HepG2 (cell line): ENCODE results near the gene CNTD1. TPM values are rescaled to one million over a fixed set of nuclear protein-coding genes. Genes with fewer than 3 reads are reported as not detected.

ENCODE experiments used
- GTF2F1 ChIP-seq: fragments of 150-350 bp; IDR thresholded peaks from 2 replicates; pipeline ENCODE4 v1.6.1; 2014; ENCODE audit warnings: low read length
- HNF4A ChIP-seq: sonication (generic); formaldehyde crosslinking; IDR thresholded peaks from 2 replicates; pipeline ENCODE4 v1.4.0; 2020; ENCODE audit warnings: missing genetic modification reagents
- KDM2A ChIP-seq: sonication (generic); formaldehyde crosslinking; IDR thresholded peaks from 2 replicates; pipeline ENCODE4 v1.4.0; 2020; ENCODE audit warnings: low read depth, missing genetic modification reagents, borderline replicate concordance
- KLF11 ChIP-seq: IDR thresholded peaks from 2 replicates; pipeline ENCODE4 v1.6.1; 2016; ENCODE audit warnings: missing compliant biosample characterization
- KLF12 ChIP-seq: sonication (generic); formaldehyde crosslinking; IDR thresholded peaks from 2 replicates; pipeline ENCODE4 v1.4.0; 2020; ENCODE audit warnings: missing genetic modification reagents, borderline replicate concordance
- MTF1 ChIP-seq: sonication (generic); formaldehyde crosslinking; IDR thresholded peaks from 2 replicates; pipeline ENCODE4 v1.5.0; 2020; ENCODE audit warnings: missing genetic modification reagents
- PAX8 ChIP-seq: sonication (generic); formaldehyde crosslinking; IDR thresholded peaks from 2 replicates; pipeline ENCODE4 v1.8.0; 2022; ENCODE audit warnings: mild to moderate bottlenecking, missing genetic modification reagents, borderline replicate concordance
- PHF8 ChIP-seq: sonication (generic); formaldehyde crosslinking; IDR thresholded peaks from 2 replicates; pipeline ENCODE4 v1.5.0; 2020; ENCODE audit warnings: missing genetic modification reagents
- PTBP1 ChIP-seq: fragments of 200-400 bp; formaldehyde crosslinking; IDR thresholded peaks from 2 replicates; pipeline ENCODE4 v1.6.1; 2018; ENCODE audit warnings: low read length, low read depth; ENCODE audit not compliant: poor library complexity, severe bottlenecking
- RNF2 ChIP-seq: fragments of 450-650 bp; conservative IDR thresholded peaks from 2 replicates; pipeline ENCODE4 v1.6.1; 2016; ENCODE audit warnings: low read depth
- RXRA ChIP-seq: sonication (generic); formaldehyde crosslinking; IDR thresholded peaks from 2 replicates; pipeline ENCODE4 v1.5.1; 2020; ENCODE audit warnings: missing genetic modification reagents
- SKI ChIP-seq: fragments of 450-650 bp; IDR thresholded peaks from one replicate; pipeline ENCODE4 v1.6.1; 2018; ENCODE audit warnings: mild to moderate bottlenecking; ENCODE audit not compliant: partially characterized antibody
- SMAD1 ChIP-seq: sonication (generic); formaldehyde crosslinking; IDR thresholded peaks from 2 replicates; pipeline ENCODE4 v1.4.0; 2020; ENCODE audit warnings: missing genetic modification reagents, low read depth, mild to moderate bottlenecking, borderline replicate concordance
- SMARCC2 ChIP-seq: fragments of 450-650 bp; IDR thresholded peaks from 2 replicates; pipeline ENCODE4 v1.6.1; 2017; ENCODE audit warnings: antibody characterized with exemption, mild to moderate bottlenecking
- XRCC5 ChIP-seq: fragments of 200-400 bp; formaldehyde crosslinking; optimal IDR thresholded peaks from 2 replicates; pipeline ENCODE3; 2017; ENCODE audit warnings: mild to moderate bottlenecking, low read length
- ZNF235 ChIP-seq: sonication (generic); formaldehyde crosslinking; IDR thresholded peaks from 2 replicates; pipeline ENCODE4 v1.8.1; 2023; ENCODE audit warnings: mild to moderate bottlenecking, missing genetic modification reagents, borderline replicate concordance
- ZNF274 ChIP-seq: sonication (generic); formaldehyde crosslinking; IDR thresholded peaks from 2 replicates; pipeline ENCODE4 v1.5.1; 2020; ENCODE audit warnings: mild to moderate bottlenecking, missing genetic modification reagents
- ZNF30 ChIP-seq: sonication (generic); formaldehyde crosslinking; IDR thresholded peaks from 2 replicates; pipeline ENCODE4 v1.5.0; 2020; ENCODE audit warnings: mild to moderate bottlenecking, missing genetic modification reagents
- ZNF333 ChIP-seq: sonication (generic); formaldehyde crosslinking; IDR thresholded peaks from 2 replicates; pipeline ENCODE4 v1.4.0; 2020; ENCODE audit warnings: mild to moderate bottlenecking, missing genetic modification reagents, borderline replicate concordance
- ZNF34 ChIP-seq: sonication (generic); formaldehyde crosslinking; IDR thresholded peaks from 2 replicates; pipeline ENCODE4 v1.4.0; 2020; ENCODE audit warnings: mild to moderate bottlenecking, missing genetic modification reagents, borderline replicate concordance
- ZNF564 ChIP-seq: sonication (generic); formaldehyde crosslinking; IDR thresholded peaks from 2 replicates; pipeline ENCODE4 v1.8.1; 2023; ENCODE audit warnings: mild to moderate bottlenecking, missing genetic modification reagents
- ZNF713 ChIP-seq: sonication (generic); formaldehyde crosslinking; IDR thresholded peaks from 2 replicates; pipeline ENCODE4 v1.4.0; 2020; ENCODE audit warnings: mild to moderate bottlenecking, missing genetic modification reagents
- ZNF766 ChIP-seq: sonication (generic); formaldehyde crosslinking; IDR thresholded peaks from 2 replicates; pipeline ENCODE4 v1.5.0; 2020; ENCODE audit warnings: missing genetic modification reagents, borderline replicate concordance
- ZNF879 ChIP-seq: sonication (generic); formaldehyde crosslinking; IDR thresholded peaks from 2 replicates; pipeline ENCODE4 v1.8.1; 2023; ENCODE audit warnings: missing genetic modification reagents
- ZNF883 ChIP-seq: sonication (generic); formaldehyde crosslinking; IDR thresholded peaks from 2 replicates; pipeline ENCODE4 v1.5.1; 2020; ENCODE audit warnings: mild to moderate bottlenecking, missing genetic modification reagents; ENCODE audit errors: not compliant biosample characterization
- polyA plus RNA-seq, 8 experiments: library from polyadenylated mRNA; depleted of rRNA in 3 of 8; stranded (reverse) in 7 of 8; unstranded in 1 of 8; fragments of >200 nt; fragmentation: Illumina TruSeq in 4 of 8; extraction: Trizol in 4 of 8; gene quantifications; 2 replicates each; pipeline versions ENCODE4 v1.2.1 to v1.2.3, GENCODE V29; 2011 to 2016; ENCODE audit warnings: low read depth in 4 of 8, missing spikeins in 1 of 8, mixed read lengths in 1 of 8; ENCODE audit not compliant: insufficient read depth in 1 of 8
- total RNA-seq, 5 experiments: library from RNA; depleted of rRNA; stranded (reverse); fragments of >200 nt; fragmentation: Illumina TruSeq; extraction: Trizol; gene quantifications; 2 replicates each; pipeline ENCODE4 v1.2.3, GENCODE V29; 2016; ENCODE audit warnings: low read depth in 1 of 5
- TF ChIP-seq, protein P1 (sequence below): IDR thresholded peaks from 2 replicates; pipeline ENCODE4 v1.4.0; 2020; ENCODE audit warnings: mild to moderate bottlenecking, missing genetic modification reagents

The CNTD1 gene
- total and polyA plus RNA-seq, 2 of the 13 experiments (the other 11 are each of a cell fraction or from before 2014, with no cell fraction given), result 0.11 to 0.15 TPM

DNA sequence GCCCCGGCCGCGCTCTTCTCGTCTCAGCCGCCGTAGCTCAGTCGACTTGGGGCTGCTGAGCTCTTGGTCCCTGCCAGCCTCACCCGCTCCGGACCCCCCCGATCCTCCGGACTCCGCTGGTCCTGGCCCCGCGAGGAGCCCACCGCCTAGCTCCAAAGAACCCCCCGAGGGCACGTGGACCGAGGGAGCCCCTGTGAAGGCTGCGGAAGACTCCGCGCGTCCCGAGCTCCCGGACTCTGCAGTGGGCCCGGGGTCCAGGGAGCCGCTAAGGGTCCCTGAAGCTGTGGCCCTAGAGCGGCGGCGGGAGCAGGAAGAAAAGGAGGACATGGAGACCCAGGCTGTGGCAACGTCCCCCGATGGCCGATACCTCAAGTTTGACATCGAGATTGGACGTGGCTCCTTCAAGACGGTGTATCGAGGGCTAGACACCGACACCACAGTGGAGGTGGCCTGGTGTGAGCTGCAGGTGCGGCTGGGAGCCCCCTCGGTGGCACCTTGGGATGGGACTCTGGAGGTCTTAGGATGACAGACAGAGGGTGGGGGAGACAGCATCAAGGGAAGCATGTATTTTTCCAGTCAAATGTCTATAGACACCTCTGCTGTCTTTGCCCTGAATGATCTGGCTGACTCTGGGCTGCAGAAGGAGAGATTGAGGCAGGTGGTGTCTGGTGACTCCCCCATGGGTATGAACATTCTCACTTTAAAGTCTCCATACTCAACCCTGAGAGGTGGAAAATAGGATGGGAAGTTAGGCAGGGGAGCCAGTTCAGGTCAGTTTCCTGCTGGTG, 17.6 kb upstream of the CNTD1 start (continued):
- 0 out of 2 replicates have a peak, but pooled peaks have one; percentile 85 for TF ChIP-seq ZNF713
- 0 out of 2 replicates have a peak, but pooled peaks have one; percentile 2 for TF ChIP-seq RNF2
- TF ChIP-seq SMAD1, result peak; percentile 70; the same call in 1 of the 2 replicates
- 0 out of 2 replicates have a peak, but pooled peaks have one; percentile 61 for TF ChIP-seq ZNF34 (CRISPR knock-in tag)
- 0 out of 2 replicates have a peak, but pooled peaks have one; percentile 21 for TF ChIP-seq KLF12 (CRISPR knock-in tag)
- 0 out of 2 replicates have a peak, but pooled peaks have one; percentile 59 for TF ChIP-seq MTF1 (CRISPR knock-in tag)
- no peak for TF ChIP-seq XRCC5
- peak; percentile 43; the same call in 1 of the 2 replicates for TF ChIP-seq RXRA (CRISPR knock-in tag)
- TF ChIP-seq PHF8, result peak; percentile 33; the same call in 1 of the 2 replicates
- TF ChIP-seq ZNF274 (CRISPR knock-in tag), result peak; percentile 55; the same call in 1 of the 2 replicates
- TF ChIP-seq, protein P1, sequence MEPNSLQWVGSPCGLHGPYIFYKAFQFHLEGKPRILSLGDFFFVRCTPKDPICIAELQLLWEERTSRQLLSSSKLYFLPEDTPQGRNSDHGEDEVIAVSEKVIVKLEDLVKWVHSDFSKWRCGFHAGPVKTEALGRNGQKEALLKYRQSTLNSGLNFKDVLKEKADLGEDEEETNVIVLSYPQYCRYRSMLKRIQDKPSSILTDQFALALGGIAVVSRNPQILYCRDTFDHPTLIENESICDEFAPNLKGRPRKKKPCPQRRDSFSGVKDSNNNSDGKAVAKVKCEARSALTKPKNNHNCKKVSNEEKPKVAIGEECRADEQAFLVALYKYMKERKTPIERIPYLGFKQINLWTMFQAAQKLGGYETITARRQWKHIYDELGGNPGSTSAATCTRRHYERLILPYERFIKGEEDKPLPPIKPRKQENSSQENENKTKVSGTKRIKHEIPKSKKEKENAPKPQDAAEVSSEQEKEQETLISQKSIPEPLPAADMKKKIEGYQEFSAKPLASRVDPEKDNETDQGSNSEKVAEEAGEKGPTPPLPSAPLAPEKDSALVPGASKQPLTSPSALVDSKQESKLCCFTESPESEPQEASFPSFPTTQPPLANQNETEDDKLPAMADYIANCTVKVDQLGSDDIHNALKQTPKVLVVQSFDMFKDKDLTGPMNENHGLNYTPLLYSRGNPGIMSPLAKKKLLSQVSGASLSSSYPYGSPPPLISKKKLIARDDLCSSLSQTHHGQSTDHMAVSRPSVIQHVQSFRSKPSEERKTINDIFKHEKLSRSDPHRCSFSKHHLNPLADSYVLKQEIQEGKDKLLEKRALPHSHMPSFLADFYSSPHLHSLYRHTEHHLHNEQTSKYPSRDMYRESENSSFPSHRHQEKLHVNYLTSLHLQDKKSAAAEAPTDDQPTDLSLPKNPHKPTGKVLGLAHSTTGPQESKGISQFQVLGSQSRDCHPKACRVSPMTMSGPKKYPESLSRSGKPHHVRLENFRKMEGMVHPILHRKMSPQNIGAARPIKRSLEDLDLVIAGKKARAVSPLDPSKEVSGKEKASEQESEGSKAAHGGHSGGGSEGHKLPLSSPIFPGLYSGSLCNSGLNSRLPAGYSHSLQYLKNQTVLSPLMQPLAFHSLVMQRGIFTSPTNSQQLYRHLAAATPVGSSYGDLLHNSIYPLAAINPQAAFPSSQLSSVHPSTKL, result peak; percentile 49; the same call in 1 of the 2 replicates
- peak; percentile 54; the same call in 1 of the 2 replicates for TF ChIP-seq KLF11 (CRISPR knock-in tag)
- TF ChIP-seq HNF4A (CRISPR knock-in tag), result 0 out of 2 replicates have a peak, but pooled peaks have one; percentile 4
- TF ChIP-seq ZNF883 (CRISPR knock-in tag), result peak; percentile 3
- peak; percentile 16; the same call in 1 of the 2 replicates for TF ChIP-seq ZNF333 (CRISPR knock-in tag)
- 0 out of 2 replicates have a peak, but pooled peaks have one; percentile 21 for TF ChIP-seq PAX8
- TF ChIP-seq PTBP1, result peak; percentile 6
- no peak for TF ChIP-seq GTF2F1
- TF ChIP-seq SMARCC2, result 0 out of 2 replicates have a peak, but pooled peaks have one; percentile 54
- TF ChIP-seq ZNF235 (CRISPR knock-in tag), result peak; percentile 40; the same call in 1 of the 2 replicates
- 0 out of 2 replicates have a peak, but pooled peaks have one; percentile 42 for TF ChIP-seq ZNF879
- TF ChIP-seq ZNF766 (CRISPR knock-in tag), result peak; percentile 43; the same call in 1 of the 2 replicates
- no peak for TF ChIP-seq SKI
- peak; percentile 32; the same call in 1 of the 2 replicates for TF ChIP-seq KDM2A (CRISPR knock-in tag)
- 0 out of 2 replicates have a peak, but pooled peaks have one; percentile 22 for TF ChIP-seq ZNF30 (CRISPR knock-in tag)
- TF ChIP-seq ZNF564 (CRISPR knock-in tag), result 0 out of 2 replicates have a peak, but pooled peaks have one; percentile 25
